IPS DF 19.7 (cell line): ENCODE data around the gene ALB.

Experiments used
- DNase-seq: peaks from one replicate; pipeline ENCODE4 v3.0.0-alpha.2; 2013; ENCODE audit warnings: low read depth, low spot score

ALB gene

DNA sequence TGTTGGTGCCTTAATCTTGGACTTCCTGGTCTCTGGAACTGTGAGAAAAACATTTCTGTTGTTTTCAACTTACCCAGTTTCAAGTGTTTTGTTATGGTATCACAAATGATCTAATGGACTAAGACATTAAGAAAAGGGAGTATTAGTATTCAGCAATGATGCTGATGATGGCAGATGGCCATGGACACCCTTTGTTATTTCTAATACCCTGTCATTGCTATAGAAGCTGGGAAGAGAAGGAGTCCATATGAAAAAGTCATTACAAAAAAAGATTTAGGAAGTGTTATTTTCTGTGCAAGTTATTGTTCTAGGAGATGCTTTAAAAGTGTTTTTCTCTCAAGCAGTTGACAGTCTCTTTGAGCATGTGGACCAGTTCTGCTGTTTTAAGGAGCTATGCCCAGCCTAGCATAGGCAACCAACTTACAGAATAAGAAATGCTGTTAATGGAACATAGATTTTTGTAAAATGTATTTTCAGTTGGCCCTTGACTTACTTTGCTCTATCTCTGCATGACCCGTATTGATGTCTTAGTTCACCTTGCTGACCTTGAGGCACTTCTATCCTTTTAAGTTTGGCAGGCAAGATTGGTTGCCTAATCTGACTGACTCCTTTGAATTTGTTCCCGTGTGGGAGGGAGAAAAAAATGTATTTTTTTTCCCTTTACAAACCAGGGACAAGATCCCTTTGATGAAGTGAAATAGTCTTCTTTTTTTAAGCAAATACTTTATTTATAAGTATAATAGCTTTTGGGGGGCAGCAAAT, 25.9 kb downstream of the ALB start:
- DNase-seq: no peak

DNA sequence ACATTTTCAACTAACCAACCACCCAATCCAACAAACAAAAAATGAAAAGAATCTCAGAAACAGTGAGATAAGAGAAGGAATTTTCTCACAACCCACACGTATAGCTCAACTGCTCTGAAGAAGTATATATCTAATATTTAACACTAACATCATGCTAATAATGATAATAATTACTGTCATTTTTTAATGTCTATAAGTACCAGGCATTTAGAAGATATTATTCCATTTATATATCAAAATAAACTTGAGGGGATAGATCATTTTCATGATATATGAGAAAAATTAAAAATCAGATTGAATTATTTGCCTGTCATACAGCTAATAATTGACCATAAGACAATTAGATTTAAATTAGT, 27.7 kb downstream of the ALB start:
- DNase-seq: no peak

DNA sequence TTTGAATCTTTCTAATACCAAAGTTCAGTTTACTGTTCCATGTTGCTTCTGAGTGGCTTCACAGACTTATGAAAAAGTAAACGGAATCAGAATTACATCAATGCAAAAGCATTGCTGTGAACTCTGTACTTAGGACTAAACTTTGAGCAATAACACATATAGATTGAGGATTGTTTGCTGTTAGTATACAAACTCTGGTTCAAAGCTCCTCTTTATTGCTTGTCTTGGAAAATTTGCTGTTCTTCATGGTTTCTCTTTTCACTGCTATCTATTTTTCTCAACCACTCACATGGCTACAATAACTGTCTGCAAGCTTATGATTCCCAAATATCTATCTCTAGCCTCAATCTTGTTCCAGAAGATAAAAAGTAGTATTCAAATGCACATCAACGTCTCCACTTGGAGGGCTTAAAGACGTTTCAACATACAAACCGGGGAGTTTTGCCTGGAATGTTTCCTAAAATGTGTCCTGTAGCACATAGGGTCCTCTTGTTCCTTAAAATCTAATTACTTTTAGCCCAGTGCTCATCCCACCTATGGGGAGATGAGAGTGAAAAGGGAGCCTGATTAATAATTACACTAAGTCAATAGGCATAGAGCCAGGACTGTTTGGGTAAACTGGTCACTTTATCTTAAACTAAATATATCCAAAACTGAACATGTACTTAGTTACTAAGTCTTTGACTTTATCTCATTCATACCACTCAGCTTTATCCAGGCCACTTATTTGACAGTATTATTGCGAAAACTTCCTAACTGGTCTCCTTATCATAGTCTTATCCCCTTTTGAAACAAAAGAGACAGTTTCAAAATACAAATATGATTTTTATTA, 28.3 kb downstream of the ALB start:
- DNase-seq: no peak

DNA sequence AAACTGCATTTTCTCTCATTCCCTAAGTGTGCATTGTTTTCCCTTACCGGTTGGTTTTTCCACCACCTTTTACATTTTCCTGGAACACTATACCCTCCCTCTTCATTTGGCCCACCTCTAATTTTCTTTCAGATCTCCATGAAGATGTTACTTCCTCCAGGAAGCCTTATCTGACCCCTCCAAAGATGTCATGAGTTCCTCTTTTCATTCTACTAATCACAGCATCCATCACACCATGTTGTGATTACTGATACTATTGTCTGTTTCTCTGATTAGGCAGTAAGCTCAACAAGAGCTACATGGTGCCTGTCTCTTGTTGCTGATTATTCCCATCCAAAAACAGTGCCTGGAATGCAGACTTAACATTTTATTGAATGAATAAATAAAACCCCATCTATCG, 29.1 kb downstream of the ALB start:
- DNase-seq: no peak

DNA sequence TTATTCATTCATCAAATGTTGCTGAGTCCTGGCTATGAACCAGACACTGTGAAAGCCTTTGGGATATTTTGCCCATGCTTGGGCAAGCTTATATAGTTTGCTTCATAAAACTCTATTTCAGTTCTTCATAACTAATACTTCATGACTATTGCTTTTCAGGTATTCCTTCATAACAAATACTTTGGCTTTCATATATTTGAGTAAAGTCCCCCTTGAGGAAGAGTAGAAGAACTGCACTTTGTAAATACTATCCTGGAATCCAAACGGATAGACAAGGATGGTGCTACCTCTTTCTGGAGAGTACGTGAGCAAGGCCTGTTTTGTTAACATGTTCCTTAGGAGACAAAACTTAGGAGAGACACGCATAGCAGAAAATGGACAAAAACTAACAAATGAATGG, 30.2 kb downstream of the ALB start:
- no peak for DNase-seq

DNA sequence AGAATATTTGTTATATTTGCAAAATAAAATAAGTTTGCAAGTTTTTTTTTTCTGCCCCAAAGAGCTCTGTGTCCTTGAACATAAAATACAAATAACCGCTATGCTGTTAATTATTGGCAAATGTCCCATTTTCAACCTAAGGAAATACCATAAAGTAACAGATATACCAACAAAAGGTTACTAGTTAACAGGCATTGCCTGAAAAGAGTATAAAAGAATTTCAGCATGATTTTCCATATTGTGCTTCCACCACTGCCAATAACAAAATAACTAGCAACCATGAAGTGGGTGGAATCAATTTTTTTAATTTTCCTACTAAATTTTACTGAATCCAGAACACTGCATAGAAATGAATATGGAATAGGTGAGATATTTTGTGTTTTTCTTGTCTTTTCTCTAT, 31.9 kb downstream of the ALB start, which contains the start of gene AFP:
AFP (plus strand) TSS at position 238 of the 400 bp plus-strand sequence; CDS start at position 280, 42 bp downstream.
- no peak for DNase-seq

DNA sequence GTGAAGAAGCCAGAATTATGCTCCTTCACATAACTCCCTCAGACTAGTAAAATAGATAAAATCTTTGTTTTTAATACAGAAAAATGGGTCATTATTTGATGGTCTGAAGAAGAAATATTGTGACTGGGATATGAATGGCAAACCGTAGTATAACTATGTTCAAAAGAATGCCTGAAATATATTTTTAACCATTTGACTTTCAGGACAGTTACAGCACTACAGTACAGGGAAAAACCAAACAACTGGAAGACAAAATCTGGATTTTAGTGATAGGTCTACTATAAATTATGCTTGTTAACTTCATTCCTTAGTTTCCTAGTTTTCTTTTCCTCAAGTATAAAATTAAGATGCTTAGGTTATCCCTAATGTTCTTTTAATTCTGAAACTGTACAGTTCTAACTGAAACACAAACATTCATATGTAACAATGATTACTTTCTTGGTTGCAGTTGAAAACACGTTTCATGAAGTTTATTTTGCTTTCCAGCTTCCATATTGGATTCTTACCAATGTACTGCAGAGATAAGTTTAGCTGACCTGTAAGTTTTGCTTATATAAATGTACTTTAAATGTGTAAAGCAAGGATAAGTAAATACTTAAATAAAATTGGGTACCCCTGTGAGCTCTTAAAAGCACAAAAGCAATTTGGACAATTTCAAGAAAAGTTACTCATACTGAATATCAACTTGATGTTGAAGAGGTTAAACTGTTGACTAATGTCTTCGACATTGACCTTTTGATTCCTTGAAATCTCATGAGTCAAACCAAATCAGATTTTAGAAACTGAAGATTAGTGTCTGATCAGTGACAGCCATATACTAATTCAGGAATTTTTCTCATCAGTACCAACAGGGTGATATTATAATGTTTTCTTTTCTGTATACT, 32.8 kb downstream of the ALB start:
- no peak for DNase-seq

DNA sequence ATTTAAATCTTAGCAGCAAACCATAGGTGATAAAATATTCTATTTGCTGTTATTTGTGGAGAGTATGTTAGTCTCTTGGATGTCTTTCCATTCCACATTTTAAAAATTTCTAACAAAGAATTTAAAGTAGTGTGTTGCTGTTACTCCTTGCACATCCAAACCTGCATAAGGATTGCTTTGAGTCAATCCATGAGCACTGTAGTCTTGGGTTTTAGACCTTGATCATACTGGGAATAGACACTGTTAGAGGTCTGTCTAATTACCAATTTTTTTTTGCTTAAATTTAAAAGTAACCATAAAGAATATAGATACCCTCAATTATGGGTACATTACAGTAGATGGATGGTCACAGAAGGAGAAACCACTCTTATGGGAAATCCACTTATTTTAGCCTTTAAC, 33.5 kb downstream of the ALB start:
- DNase-seq: no peak

DNA sequence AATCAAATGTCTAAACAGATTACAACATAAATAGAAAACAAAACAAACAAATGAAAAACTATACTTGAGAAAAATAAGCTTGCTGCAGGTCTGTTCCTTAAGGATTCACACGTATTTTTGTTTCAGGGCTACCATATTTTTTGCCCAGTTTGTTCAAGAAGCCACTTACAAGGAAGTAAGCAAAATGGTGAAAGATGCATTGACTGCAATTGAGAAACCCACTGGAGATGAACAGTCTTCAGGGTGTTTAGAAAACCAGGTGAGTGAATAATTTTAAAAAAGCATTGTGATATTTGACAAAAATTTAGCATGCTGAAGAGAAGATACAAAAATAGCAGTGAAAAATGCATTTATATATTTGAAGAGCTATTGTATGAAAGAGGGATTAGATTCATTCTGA, 34.0 kb downstream of the ALB start:
- no peak for DNase-seq

DNA sequence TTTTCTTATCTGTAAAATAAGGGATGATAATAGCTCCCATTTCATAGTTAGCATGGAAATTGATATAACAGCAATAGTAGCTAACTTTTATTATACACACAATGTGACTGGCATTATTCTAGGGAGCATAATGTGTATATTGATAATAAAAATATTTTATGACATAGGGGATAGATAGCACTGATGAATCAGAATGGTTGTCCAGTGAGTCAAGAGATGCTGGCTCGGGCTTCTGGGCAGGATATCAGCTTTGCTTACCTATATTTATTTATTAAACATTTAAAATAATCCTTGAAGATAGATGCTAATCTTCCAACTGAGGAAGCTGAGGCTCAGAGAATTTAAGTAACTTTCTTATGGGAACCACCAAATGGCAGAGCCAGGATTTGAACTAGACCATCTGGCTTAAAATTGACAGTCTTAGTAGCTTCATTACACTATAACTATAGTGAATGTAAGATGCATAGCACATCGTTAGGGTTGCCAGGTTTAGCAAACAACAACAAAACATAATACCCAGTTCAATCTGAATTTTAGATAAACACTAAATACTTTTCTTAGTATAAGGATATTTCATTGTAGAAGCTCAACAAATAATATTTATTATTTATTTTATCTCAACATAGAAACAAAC, 34.6 kb downstream of the ALB start:
- DNase-seq: no peak

DNA sequence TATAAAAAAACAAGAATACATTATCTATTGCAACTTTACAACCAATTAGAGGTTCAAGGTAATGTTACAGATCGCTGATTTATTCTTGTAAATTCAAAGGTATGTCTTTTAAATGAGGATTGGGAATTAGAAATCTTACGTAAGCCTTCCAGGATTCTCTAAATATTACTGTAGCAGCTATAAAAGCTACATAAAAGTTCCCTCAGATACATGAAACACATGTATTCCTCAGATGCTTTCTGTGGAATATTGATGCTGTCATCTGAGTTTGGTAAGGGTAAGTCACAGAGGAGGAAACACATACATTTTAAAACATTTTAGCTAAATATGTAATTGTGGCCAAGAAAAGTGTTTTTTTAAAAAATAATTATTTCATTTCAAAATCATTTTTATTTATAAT, 35.4 kb downstream of the ALB start:
- no peak for DNase-seq

DNA sequence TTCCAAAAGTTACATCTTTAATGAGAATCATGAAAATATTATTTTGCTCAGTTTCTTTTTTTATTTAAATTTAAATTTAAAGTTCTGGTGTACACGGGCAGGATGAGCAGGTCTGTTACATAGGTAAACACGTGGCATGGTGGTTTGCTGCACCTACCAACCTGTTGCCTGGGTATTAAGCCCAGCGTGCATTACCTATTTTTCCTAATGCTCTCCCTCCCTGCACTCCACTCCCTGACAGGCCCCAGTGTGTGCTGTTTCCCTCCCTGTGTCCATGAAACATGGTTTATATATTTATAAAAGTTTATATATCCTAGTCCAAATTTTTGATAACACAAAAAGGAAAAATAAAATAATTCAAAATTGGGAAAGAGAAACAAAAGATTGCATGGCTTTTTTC, 35.9 kb downstream of the ALB start:
- DNase-seq: no peak

DNA sequence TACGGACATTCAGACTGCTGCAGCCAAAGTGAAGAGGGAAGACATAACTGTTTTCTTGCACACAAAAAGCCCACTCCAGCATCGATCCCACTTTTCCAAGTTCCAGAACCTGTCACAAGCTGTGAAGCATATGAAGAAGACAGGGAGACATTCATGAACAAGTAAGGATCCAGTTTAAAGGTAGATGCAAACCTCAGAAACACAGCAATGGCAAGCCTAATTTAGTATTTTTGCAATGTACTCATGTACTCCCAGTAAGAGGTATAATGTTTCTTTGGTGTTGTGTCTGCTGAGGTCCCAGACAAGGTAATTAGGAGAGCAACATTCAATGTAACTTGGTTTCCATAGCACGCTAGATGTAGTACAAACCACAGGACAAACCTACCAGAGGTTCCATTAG, 36.6 kb downstream of the ALB start:
- no peak for DNase-seq

DNA sequence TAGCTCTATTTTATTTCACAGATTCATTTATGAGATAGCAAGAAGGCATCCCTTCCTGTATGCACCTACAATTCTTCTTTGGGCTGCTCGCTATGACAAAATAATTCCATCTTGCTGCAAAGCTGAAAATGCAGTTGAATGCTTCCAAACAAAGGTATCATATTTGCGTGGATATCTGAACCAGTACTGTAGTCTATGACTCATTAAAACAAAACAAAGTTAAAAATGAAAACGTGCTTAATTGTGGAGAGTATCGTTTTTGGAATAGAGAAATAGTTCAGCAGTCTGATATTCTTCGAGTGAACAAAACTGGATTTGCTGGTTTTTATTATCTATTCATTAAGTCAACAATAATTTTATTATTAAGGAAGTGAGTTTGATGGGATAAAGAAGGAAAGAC, 38.2 kb downstream of the ALB start:
- no peak for DNase-seq

DNA sequence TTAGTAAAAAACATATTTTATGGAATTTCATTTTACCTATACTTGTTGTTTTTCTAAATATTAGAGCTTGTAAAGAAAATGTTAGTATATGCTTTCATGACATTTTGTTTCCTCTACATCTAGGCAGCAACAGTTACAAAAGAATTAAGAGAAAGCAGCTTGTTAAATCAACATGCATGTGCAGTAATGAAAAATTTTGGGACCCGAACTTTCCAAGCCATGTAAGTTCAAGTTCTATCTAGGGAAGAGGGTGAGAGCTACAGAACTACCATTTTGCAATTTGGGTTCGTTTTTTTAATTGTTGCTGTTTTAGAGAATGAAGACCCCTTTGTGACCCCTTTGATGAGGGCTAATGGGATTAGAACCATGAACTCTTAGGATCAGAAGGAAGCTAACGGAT, 39.1 kb downstream of the ALB start:
- no peak for DNase-seq

DNA sequence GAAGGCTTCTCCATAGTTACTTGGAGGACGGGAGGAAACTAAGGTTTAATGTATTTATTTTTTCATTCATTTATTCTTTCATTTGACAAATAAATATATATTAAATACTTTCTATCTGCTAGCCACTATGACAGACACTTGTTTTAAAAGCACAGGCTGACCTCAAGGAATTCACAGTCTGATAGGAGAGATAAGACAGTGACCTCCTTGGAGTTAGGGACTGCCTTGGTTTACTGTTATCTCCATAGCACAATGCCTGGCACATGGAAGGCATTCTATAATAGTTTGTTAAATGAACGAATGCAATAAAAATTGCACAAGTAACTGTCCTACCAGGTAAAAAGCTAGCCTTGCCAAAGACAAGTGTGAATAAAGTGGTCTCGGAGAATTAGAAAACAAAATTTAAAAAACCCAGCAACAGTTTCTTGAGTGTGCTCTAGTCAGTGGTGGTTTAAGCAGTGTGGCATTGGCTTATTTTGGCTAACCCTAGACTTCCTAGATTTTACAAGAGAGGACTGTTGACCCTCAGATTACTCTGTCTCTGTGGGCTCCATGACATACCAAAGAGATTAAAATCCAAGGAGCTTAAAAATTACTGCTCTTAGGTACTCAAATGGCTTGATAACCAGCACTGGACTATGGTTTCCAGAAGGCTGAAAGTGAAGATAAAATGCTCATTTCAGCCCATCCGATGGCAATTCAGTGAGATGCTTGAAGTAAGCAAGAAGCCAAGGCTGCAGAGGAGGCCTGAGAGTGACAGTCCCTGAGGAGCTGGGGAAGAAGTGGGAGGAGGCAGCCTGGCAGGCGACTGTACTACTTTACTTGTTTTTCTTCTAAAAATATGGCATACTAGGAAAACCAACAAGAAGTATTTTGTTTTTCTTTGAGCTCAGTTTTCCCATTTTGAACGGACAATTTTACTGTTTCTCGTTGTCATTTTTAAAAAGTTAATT, 41.6 kb downstream of the ALB start:
- DNase-seq: no peak

DNA sequence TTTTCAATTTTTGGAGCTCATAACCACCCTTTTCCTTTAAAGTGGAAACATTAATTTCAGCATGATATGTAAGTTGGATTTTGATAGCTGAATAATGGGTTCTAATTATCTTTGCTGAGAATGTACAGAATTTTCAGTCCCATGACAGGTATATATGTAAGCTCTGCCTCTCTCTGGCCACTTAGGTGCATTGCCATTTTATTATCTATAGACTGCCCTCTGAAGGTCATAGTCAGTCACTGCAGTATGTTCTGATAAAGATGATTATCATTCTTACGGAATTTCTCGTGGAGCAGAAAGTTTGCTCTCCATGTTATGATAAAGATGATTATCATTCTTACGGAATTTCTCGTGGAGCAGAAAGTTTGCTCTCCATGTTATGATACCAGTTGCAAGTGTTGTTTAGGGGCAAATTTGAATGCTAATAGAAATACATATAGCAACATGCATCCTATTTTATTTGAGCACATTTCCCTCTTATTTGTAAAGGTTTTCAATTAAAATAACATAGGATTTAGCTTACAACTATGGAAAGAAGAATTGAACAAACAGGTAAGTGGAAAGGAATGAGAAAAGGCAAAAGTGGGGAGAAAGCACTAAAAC, 42.4 kb downstream of the ALB start:
- no peak for DNase-seq

DNA sequence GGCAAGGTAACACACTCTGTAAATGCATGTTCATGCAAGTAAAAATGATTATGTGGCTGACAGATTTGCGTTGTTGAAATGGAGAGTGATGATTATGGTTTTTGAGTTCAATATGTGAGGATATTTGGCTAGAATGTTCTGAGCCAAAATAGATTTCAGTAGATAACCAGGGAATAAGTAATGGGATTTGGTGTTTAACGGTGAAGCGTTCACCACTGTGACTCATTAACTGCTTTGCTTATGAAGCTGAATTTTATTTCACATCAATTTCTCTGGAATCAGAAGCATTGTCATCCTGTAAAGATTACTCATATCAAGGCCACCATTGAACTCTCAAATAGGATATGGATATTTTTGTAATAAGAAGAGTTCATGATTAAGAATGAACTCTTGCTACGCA, 43.6 kb downstream of the ALB start:
- no peak for DNase-seq

DNA sequence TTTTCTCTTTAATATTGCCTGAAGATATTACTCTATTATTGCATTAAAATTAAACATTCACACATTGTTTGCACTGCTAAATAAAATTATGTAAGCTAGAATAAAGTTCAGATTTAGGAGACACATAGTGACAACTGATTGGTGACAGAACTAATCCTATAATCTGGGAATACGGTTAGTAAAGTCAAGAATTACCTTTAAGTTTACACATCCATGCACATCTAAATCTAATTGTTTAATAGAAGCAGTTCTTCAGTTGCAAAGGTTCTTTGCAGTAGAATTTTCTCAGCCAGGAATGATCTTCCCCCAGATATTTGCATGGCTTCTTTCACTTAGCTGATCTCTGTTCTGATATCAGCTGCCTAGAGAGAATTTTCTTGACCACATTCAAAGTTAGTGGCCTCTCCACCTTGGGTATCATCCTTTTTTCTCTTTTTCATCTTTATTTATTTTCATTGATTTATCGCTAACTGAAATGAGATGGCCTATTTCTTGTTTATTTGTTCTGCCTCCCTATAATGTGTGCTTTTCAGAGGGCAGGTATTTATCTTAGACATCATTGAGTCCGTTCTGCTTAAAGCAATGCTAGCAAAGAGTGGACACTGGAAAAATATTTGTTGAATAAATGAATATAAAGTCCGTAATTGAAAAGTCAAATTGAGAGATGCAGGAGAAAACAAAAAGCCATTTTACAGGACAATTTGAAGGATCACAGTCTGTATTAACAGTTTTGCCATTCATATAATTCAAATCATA, 44.5 kb downstream of the ALB start:
- no peak for DNase-seq
